Stimulated activated CD8-positive, alpha-beta memory T cell treated with anti-CD3 and anti-CD28 coated beads, Interleukin-12 subunit alpha, Interleukin-12 subunit beta, amount 100 ng/mL, for 24 hours (primary cell): ENCODE data around the gene LRRC18.

Source experiments
- DNase-seq: peaks from one replicate; pipeline ENCODE4 v3.0.0-alpha.2; 2020; ENCODE audit errors: extremely low read depth

LRRC18 gene

DNA sequence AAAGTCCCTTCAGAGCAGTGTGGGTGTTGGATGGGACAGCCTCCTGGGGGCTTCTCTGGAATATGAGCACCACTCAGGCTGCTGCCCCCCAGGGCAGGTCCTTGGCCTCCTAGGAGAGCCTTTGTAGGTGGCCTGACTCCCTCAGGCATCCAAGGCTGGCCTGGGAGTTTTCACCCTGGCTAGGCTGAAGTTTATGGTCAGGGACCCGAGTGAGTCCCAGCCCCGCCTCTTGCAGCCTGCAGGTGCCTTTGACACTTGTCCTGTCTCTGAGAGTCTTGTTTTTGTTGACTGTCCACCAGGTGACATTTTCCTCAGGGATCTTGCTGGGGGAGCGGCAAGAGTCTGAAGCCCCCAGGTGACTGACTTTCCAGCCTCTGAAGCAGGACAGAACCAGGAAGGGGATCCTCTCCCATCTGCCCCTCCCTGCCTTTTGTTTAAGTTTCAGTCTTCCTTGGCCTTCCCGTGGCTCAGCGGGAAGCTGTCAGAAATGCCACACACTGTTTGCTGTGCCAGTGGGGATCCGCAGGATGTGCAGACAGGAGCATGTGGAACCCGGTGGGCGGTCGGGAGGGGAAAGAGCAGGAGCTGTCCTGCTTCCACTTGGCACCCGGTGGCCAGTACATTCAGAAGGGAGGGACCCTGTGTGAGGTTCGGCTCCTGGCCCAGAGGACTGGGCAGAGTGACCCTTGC, 59.5 kb downstream of the LRRC18 start:
- no peak for DNase-seq

- no peak for DNase-seq
These were observed 60.2 kb downstream of the LRRC18 start for GRCh38 chr10:48879451-48879850.

GRCh38 chr10:48878091-48878490, 61.5 kb downstream of the LRRC18 start:
- no peak for DNase-seq

DNA sequence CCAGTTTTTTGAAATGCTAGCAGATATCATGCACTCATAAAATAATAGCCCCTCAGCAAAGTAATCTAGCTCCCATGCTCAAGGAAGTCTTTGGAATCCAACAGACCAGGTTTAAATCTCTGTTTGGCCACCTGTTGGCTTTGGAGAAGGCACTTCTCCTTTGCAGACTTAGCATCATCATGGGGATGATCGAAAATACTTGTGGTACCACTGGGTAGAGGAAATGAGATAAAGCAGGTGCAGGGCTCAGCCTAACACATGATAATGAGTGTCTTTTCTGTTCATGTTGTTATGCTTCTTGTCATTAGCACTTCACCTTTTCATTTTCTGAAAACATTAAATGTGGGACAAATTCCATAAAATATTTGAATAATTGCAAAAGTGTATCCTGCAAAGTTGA, 67.4 kb downstream of the LRRC18 start:
- no peak for DNase-seq
